ENCODE data around the gene CDA.

The CDA gene

DNA sequence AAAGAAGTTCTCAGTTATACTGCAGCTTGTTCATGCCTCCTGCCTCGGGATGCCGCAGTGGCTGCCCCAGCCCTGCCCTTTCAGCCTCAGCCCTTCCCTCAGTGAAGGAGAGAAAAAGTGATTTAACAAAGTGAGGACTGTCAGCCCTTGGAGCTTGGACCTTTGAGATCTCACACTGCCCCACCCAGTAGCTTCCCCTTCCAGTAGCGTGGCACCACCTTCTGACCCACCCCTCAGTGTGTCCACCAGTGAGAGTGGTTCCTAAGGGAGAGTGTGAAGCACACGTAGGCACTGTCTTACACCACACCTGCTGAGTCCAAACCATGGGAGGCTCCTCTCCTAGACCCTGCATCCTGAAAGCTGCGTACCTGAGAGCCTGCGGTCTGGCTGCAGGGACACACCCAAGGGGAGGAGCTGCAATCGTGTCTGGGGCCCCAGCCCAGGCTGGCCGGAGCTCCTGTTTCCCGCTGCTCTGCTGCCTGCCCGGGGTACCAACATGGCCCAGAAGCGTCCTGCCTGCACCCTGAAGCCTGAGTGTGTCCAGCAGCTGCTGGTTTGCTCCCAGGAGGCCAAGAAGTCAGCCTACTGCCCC, at the start of gene CDA:
Gene CDA (plus strand): TSS at position 464 of the 592 bp plus-strand sequence. CDS start 33 bp downstream, at position 497.
- no peak for DNase-seq

DNA sequence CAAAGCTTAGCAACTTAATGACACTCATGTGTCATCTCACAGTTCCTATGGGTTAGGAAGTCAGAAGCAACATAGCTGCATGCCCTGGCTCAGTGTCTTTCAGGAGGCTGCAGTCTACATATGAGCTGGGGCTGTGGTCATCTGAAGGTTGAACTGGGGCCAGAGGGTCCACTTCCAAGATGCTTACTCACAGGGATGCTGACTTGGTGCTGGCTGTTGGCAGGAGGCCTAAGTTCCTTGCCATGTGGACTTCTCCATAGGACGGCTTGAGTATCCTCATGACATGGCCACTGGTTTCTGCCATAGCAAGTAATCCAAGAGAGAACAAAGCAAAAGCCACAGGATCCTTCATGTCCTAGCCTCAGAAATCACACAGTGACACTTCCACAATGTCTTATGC, 48.6 kb upstream of the CDA start:
- no peak for DNase-seq

DNA sequence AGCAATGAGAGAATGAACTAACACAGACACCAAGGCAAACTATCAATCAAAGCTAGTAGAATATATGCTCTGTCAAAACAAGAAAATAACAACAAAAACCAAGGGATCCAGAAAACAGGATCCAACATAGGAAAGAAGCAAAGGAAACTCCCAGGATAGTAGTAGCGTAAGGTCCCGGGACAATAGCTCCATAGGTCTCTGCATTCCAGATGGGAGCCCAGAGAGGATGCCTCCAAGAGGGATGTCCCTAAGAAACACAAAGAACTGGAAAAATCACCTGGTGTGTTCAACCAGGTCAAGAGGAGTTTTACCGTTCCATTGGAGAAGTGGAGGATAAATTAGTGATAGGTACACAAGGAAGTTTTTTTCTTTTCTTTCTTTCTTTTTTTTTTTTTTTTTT, 42.3 kb upstream of the CDA start:
- no peak for DNase-seq

DNA sequence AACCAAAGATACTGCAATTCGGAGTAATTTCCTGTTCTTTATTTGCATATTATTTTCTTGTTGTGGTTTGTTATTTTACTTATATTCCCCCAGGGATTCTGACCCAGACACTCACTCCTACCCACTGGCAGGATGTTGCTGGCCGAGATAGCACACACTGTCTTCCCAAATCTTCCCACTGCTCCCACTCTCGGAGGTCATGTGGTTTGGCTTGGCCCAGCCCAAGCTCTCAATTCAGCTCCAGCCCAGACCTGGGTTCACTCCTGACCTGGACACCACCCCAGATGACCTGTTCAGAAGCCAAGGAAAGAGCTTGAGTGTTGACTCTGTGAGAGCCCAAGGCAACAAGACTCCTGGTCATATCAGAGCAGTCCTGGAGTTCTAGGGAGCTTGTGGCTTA, 37.7 kb upstream of the CDA start:
- no peak for DNase-seq

GRCh38 chr1:20551945-20552727, 36.8 kb upstream of the CDA start, which contains the start of gene FAM43B:
Gene FAM43B, plus strand, starts transcription at chr1:20552573. Its CDS starts 401 bp downstream, at chr1:20552974.
- no peak for DNase-seq

DNA sequence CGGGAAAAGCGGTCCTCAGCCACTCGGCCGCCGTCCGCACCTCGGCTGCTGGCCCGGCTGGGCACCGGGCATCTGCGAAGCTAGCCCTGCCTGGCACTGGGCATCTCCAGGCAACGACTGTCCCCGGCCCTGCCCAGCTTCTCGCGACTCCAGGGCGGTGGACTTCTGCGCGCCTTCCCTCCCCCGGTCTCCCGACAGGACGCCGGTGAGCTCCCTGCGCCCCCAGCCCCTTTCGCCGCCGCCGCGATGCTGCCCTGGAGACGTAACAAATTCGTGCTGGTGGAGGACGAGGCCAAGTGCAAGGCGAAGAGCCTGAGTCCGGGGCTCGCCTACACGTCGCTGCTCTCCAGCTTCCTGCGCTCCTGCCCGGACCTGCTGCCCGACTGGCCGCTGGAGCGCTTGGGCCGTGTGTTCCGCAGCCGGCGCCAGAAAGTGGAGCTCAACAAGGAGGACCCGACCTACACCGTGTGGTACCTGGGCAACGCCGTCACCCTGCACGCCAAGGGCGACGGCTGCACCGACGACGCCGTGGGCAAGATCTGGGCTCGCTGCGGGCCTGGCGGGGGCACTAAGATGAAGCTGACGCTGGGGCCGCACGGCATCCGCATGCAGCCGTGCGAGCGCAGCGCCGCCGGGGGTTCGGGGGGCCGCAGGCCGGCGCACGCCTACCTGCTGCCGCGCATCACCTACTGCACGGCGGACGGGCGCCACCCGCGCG, 36.0 kb upstream of the CDA start:
- no peak for DNase-seq

DNA sequence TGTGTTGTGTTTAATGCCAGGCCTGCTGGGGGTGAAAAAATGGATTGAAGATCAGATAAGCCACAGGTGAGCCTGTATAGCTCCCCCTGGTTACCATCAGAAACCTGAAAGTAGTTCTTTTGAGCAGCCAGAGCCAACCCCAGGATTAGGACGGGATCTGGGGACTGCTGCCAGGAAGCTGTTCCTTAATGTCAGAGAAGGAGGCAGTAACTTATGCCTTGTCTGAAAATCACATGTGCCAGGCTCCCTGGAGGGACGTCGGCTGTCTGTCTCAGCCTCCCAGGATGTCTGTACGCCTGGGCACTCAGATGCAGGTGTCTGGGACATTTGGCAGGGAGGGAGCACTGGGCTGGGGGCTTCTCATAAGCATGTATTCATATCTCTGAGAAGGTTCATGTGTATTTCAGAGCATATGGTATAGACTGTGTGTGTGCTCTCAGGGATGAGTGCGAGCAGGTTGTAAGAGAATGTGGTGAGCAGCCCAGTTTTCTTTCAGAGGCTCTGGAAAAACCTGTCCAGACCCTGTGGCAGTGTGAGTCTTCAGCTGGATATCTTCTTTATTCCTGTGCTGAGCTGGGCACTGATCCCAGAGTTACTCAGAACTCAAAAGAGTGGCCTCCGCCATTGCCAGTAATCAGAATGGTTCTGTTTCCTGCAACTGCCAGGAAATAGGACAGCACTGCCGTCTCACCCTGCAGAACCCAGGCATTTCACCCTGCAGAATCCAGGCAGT, 33.7 kb upstream of the CDA start:
- no peak for DNase-seq

DNA sequence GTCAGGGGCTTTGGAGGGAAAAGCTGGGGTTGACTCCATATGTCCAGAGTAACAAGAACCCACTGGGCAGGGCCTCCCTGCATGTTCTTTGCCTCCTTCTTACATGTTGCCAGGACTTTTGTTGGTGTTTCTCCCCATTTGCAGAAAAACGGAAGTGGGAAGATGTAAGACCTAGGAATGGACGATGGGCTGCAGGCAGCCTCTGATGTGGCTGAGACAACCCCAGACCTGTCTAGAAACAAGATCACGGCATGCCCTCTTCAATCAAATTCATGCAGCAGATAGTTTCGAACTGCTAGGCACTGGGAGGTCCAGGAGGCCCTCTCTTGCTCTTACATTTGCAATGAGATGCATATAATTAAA, 33.2 kb upstream of the CDA start:
- no peak for DNase-seq

DNA sequence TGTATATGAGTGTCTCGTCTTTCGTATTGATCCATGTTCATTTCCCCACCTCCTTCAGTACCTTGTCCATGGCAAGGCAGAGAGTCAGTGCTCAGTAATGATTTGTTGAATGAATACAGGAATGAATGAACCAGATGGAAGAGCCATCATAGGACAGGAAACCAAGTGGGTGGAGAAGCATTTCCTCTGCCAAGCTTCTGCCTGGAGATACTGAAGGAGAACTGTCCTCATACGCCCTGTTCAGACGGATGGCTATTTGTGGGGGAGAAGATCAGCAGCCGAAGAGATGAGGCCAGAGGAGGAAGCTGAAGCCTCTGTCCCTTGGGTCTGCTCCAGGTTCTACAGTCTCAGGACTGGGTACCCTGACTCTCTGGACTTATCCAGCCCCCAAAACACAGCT, 30.7 kb upstream of the CDA start:
- no peak for DNase-seq

- no peak for DNase-seq
Observed at GRCh38 chr1:20560966-20561365, 27.9 kb upstream of the CDA start.

GRCh38 chr1:20565234-20565633, 23.7 kb upstream of the CDA start:
- no peak for DNase-seq

DNA sequence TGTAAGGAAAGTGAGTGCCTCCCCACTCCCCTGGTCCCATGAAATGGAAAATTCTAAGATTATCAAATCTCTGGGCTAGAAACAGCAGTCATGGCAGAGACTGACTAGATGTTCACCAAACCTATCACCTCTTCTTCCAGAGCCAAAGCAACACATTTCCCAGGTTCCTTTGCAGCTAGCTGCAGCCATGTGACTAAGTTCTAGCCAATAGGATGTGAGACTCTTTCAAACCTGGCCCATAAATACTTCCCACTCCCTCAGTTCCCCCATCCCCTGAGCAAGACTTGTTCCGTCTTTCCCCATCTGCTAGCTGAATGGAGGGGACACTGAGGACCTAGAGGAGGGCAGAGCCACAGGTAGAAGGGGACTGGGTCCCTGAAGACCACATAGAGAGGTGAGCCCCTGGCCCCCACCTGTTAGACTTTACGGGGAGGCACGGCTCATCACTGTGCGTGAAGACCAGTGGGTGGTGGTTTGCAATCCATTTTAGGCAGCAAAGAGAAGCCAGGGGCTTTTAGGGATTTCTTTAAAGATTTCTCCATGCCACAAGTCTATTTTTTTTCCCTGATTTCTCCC, 19.3 kb upstream of the CDA start:
- DNase-seq = no peak

DNA sequence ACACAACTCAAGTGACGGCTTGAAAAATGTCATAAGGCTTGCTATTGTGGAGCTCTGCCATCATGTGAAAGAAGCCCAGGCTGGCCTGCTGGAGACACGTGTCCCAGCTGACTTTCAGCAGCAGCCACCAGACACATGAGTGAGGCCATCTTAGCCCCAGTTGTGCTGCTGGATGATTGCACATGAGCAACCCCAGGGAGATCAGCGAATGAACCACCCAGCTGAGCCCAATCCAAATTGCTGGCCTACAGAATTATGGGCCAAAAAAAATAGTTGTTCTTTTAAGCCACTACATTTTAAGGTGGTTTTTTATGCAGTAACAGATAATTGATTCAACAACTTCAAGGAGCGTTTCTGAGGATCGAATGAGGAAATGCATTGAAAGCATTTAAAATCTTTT, 17.5 kb upstream of the CDA start:
- no peak for DNase-seq

- no peak for DNase-seq
Observed at GRCh38 chr1:20573987-20574386, 14.9 kb upstream of the CDA start.

- no peak for DNase-seq
Observed at GRCh38 chr1:20574686-20575540, 14.0 kb upstream of the CDA start.

DNA sequence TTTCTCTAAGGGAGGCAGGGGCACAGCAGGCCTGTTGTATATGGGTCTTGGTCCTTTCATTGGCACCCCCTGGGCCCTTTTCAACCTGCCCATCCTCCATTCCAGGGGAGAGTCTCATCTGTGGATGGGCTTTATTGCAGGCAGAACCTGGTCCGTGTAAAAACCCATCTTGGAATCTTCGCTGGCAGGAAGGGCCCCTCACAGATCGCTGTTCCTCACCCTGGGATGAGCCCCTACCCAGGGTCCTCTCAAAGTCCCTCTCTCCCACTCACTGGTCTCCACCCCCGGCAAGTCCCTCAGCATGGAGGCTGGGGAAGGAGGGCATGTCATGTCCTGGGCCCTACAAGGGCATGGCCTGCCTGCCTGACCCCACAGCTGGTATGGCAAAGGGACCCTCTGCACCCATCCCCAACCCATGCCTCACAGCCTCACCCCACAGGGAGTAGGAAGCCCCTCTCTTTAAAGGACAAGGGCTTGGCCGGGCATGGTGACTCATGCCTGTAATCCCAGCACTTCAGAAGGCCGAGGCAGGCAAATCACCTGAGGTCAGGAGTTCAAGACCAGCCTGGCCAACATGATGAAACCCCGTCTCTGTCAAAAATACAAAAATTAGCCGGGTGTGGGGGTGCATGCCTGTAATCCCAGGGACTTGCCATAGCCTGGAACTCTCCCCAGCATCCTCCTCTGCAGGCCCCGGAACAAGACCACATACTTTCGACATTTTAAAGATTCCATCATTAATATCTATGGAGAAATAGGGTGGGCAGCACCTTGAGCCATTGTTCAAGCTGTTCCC, 13.2 kb upstream of the CDA start:
- no peak for DNase-seq

- no peak for DNase-seq
Observed at GRCh38 chr1:20578062-20578461, 10.8 kb upstream of the CDA start.

DNA sequence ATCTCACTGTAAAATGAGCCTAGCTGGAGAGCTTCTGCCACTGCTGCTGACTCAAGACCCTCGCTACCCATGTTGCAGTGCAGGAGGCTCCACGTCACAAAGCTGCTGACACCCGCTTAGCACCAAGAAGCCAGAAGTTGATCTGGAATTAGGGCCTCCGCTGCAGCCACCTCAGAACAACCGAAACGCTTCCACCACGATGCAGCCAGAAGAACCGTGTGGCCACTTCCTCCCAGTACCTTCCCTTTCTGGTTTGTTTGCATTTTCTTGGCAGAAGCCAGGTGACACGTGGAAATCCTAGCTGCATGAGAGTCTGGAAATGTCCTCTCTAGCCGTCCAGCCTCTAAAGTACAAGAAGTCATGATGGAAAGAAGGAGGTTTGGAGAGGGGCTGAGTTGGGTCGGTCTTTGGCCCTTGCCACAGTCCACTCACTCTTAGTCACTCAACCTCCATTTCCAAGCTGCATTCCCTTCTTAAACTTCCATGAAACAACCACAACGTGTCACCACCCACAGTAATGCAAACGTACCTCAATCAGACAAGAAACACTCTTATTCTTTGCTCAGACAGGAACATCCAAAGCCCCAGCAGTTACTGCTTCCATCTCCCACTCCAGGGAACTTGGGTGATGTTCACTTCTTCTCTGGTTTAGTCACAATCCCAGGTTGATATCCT, 10.0 kb upstream of the CDA start:
- DNase-seq = no peak

GRCh38 chr1:20584890-20585289, 4.0 kb upstream of the CDA start:
- no peak for DNase-seq

GRCh38 chr1:20586953-20587660, 1.8 kb upstream of the CDA start:
- DNase-seq = no peak
